Stimulated activated naive CD4-positive, alpha-beta T cell treated with Interleukin-2 at 50 U/mL for 16 hours (primary cell): ENCODE results near the gene SLC22A23.

Experiments used
- DNase-seq: peaks from one replicate; lab custom pipeline; 2025; lab: John Stamatoyannopoulos, UW

SLC22A23 gene

GRCh38 chr6:3283241-3283640 lies 173.6 kb downstream of the SLC22A23 start:
- no peak for DNase-seq

GRCh38 chr6:3282476-3283236 lies 174.2 kb downstream of the SLC22A23 start:
- no peak for DNase-seq

GRCh38 chr6:3281631-3282475 lies 175.0 kb downstream of the SLC22A23 start:
- no peak for DNase-seq

- no peak for DNase-seq
Measured at GRCh38 chr6:3280866-3281465, 175.9 kb downstream of the SLC22A23 start.

DNA sequence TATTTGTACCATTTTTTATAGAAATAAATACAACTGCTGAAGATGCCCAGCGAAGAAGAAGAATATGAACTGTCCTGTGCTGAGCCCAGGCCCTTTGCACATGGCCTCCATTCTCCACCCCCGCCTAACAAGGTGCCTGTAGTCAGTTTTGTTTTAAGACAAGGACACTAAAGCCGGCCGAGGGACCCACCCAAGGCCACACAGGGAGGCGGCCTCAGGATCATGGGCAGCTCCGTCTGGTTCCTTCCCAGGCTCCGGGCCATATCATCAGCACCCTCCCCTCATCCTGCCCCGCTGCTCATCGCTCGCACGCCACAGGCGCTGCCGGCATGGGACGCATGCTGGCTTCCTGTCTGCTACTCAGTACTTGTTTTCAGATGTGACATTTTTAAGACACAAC lies 176.8 kb downstream of the SLC22A23 start:
- DNase-seq = no peak

- DNase-seq = no peak
Measured at GRCh38 chr6:3278691-3279090, 178.2 kb downstream of the SLC22A23 start.

- DNase-seq = no peak
Measured at GRCh38 chr6:3277851-3278416, 178.9 kb downstream of the SLC22A23 start.

GRCh38 chr6:3277251-3277650 lies 179.6 kb downstream of the SLC22A23 start:
- DNase-seq = no peak

GRCh38 chr6:3276174-3277167 lies 180.4 kb downstream of the SLC22A23 start:
- no peak for DNase-seq

DNA sequence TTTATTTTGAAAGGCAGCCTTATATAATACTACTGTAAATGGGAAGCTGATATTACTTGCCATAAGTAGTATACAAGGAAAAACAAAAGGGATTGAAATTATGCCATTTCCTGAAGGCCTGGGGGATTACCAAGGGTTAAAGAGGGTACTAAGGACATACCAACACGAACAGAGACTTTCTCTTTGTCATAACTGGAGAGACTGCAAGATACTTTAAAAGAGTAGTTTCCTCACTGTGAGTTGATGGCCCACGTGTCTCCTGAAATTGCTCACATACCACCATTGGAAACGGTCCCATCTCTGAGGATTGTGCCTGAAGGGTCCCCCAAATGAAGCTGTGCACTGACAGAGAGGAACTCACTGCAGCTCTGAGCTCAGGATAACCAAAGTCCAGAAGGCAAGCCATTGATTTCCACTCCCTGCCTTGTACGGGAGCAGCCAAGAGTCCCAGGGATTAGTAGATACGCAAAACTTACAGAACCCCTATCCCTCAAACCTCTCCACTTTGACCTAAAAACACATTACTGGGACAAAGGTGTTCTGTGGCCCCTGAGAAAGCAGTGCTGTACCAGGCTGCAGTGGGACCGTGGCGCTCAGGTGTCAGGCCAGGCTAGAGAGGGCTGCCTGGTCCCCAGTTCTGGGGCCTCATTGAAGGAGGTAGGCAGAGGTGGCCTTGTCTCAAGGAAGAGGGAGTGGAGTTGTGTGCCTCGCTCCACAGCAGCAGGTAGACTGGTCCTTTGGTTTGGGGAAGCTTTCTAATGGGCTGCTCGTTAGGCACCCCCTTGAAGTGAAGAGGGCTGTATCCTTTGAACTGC lies 182.9 kb downstream of the SLC22A23 start:
- DNase-seq = no peak

- no peak for DNase-seq
Measured at GRCh38 chr6:3272911-3273547, 183.8 kb downstream of the SLC22A23 start.

DNA sequence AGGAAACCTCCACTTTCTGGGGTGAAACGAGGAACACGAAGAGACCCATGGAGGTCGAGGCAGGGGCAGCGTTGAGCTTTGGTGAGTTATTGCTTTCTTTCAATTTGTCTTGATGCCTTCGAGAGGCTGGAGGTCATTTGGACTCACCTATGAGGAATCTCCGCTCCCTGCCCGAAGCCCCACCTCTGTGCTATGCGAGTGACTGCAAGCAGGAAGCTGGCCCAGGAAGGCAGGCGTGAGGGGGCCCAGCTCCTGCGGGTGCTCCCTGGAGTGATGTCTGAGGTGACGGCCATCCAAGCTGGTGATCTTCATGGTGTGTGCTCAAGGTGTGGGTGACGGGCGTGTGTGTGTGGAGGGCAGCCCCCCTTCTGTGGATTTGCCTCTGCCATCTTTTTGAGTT lies 185.1 kb downstream of the SLC22A23 start:
- DNase-seq = no peak

DNA sequence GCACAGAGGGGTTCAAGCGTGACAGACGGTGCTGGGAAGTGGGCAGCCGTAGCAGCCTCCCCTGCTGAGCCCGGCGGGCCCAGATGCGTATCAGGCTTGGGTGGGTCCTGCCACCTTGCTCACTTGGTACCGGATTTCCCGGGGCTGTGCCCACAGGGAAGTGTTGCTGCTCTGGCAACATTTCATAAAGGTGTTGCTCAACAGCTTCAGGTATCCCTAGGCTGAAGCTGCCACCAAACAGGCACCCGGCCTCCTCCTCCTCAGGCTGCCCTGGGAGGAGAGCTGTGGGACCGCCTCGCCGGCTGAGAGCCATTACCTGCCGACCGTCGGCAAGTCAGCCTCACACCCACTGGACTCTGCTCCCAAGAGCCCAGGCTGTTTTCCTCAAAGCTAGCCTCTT lies 186.6 kb downstream of the SLC22A23 start:
- no peak for DNase-seq

DNA sequence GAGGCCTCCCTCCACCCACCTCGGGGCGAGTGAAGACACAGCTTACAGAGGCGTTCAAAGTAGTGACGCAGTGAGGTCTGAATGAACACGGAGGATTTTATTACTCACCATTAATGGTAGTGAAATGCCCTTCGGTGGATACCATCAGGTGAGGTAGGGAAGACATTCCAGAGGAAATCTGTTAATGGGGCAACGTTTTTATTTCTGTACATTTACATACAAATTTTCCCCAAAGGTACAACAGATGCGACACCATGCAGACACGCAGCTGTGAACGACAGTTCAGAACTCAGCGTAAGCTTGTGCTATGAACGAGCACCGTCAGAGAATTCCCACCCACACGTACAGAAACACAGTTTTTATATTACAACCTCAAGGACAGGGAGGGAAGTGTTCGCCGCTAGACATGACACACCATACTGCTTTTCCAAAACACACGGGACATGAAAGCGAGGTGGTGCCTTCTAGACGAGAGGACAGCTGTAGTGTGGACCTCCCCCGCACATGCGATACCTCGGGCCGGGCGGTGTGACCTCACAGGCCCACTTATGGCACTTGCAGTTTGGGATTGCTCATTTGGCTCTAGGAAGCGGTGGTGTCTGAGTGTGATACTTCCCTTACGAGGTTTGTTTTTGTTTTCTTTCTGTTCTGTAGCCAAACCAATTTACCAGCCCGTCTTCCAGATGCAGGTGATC lies 187.4 kb downstream of the SLC22A23 start:
- peak; percentile 30 for DNase-seq

DNA sequence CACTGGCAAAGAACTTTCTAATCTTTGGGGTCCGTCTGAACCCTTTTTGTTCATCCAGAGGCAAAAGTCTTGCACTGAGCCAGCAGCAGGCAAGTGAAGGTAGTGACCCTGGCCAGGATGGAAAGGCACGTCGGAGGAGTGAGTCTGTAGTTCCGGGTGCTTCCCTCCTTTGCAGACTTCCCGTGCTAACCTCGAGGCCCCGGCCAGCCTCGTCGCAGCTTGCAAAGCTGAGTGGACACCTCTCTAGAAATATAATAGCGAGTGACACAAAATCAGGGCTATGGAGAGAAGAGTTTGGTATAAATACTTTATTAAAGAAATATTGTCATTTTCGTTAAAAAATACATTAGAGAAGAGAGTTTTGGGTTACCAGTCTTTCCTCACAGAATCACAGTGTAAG lies 188.2 kb downstream of the SLC22A23 start:
- no peak for DNase-seq

DNA sequence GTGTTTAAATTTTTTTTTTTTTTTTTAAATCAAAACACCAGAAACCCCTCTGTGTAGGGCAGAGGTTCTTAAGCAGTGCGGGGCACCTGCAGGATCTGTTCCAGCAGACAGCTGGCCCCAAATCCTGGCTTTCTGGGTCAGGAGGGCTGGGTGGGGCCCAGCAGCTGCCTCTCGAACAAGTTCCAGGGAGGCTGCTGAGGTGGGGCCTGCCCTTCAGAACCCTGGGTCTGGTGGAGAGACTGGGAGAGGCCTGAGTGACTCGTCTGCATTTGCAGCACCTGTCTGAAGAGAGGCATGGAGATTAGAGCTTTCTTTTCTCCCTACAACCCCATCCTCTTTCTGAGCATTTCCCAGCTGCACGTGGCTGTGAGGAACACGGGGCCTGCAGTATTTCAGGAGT lies 189.7 kb downstream of the SLC22A23 start:
- DNase-seq = no peak

GRCh38 chr6:3266170-3266569 lies 190.7 kb downstream of the SLC22A23 start:
- DNase-seq = no peak

- no peak for DNase-seq
Measured at GRCh38 chr6:3265671-3266070, 191.2 kb downstream of the SLC22A23 start.

DNA sequence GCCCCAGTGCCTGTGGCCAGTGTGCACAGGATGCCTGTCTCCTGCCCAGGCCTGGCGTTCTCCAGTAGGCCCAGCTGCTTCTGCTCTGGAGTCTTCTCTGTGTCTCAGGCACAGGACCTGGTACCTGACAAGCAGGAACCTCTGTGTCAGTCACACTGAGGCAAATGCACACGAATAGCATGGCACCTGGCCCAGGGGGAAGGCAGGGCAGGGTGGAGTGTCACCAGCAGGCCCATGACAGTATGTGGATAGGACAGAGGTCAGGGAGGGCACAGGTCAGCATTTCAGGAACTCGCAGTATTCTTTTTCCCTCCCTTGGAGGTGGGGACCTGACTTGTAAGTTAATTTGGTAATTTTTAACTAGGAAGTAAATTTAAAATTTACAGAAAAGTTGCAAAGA lies 192.5 kb downstream of the SLC22A23 start:
- DNase-seq = no peak
